ENCODE results near the gene SPEN. TPM values are rescaled to one million over a fixed set of nuclear protein-coding genes. Genes with fewer than 3 reads are reported as not detected.

SPEN gene
- total and polyA plus RNA-seq, 2 donors, result 11.4 to 16.3 TPM

DNA sequence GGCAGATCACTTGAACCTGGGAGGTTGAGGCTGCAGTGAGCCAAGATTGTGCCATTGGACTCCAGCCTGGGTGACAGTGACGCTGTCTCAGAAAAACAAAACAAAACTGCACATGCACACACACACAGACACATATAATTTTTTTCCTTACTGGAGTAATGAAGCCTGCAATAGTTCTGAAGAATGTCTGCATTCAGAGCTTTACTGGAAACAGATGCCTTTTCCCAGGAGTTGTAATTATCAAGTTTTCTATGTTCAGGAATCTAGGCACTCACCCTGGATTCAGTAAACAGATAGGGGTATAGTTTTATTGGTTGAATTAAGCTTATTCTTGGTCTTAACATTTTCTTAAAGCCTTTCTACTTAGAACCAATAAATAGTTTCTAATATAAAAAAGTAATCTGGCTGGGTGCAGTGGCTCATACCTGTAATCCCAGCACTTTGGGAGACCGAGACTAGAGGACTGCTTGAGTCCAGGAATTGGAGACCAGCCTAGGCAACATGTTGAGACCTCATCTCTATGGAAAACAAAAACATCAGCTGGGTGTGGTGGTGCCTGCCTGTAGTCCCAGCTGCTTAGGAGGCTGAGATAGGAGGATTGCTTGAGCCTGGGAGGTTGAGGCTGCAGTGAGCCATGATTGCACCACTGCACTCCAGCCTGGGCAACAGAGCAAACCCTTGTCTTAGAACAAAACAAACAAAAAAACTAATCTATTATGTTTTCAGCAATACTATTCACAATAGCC lies 15.8 kb downstream of the SPEN start:
- Histone ChIP-seq H3K27ac (ENCODE audit: low read depth in 1 of 2, low read length in 1 of 2) (no peak overlapping the region), H3K4me3 (ENCODE audit: low read length in 2 of 2) (no peak overlapping the region), H3K9me3 (ENCODE audit: control insufficient read depth in 2 of 2, insufficient read depth in 1 of 2, low read length in 1 of 2) (no peaks in the 10 kb centered on the region), H3K36me3 (ENCODE audit: control insufficient read depth in 2 of 2, insufficient read depth in 2 of 2, low read length in 1 of 2) (peaks cover 0 to 9% of the 10 kb centered on the region in 2 donors), H3K4me1 (ENCODE audit: control insufficient read depth in 2 of 2, insufficient read depth in 2 of 2, low read length in 2 of 2) (no peaks in the 10 kb centered on the region), H3K27me3 (ENCODE audit: control insufficient read depth in 2 of 2, insufficient read depth in 1 of 2, low read length in 1 of 2) (no peaks in the 10 kb centered on the region)
- WGBS, result 100% methylated on average over 2 of the region's 2 CpGs
- no peak for DNase-seq (ENCODE audit: low read depth in 6 of 9, low spot score in 9 of 9)

DNA sequence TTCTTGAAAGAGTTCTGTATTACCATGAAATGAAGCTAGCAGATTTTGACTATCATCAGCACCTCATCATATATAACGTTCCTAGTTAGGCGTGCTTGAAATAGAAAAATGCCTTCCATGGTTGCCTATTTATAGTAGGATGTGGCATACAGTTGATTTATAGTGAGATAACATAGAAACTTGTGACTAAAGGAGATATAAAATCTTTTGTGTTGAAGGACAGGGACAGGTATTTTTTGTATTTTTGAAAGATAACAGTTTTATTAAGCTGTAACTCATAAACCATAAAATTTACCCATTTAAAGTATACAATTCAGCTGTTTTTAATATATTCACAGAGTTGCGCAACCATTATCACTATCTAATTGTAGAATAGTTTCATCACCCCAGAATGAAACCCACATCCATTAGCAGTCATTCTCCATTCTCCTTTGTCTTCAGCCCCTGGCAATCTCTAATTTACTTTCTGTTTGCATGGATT lies 19.3 kb downstream of the SPEN start:
- Histone ChIP-seq H3K9me3 (ENCODE audit: control insufficient read depth in 2 of 2, insufficient read depth in 1 of 2, low read length in 1 of 2) (no peaks in the 10 kb centered on the region), H3K4me3 (ENCODE audit: low read length in 2 of 2) (no peak overlapping the region), H3K36me3 (ENCODE audit: control insufficient read depth in 2 of 2, insufficient read depth in 2 of 2, low read length in 1 of 2) (peaks cover 0 to 9% of the 10 kb centered on the region in 2 donors), H3K27ac (ENCODE audit: low read depth in 1 of 2, low read length in 1 of 2) (no peak overlapping the region), H3K27me3 (ENCODE audit: control insufficient read depth in 2 of 2, insufficient read depth in 1 of 2, low read length in 1 of 2) (no peaks in the 10 kb centered on the region), H3K4me1 (ENCODE audit: control insufficient read depth in 2 of 2, insufficient read depth in 2 of 2, low read length in 2 of 2) (no peaks in the 10 kb centered on the region)
- 89% methylated on average over 3 of the region's 3 CpGs for WGBS
- DNase-seq (ENCODE audit: low read depth in 6 of 9, low spot score in 9 of 9), result no peak

DNA sequence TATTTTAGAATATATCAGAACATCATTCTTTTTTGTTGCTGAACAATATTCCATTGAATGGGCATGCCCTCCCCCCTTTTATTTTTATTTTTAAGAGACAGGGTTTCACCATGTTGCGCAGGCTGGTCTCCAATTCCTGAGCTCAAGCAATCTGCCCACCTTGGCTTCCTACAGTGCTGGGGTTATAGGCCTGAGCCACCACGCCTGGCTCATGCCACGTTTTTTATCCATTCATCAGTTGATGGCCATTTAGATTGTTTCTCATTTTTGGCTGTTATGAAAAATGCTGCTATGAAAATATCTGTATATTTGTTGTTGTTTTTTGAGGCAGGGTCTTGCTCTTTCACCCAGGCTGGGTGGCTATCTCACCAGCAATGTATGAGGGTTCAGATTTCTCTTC lies 19.8 kb downstream of the SPEN start:
- Histone ChIP-seq H3K27me3 (ENCODE audit: control insufficient read depth in 2 of 2, insufficient read depth in 1 of 2, low read length in 1 of 2) (no peaks in the 10 kb centered on the region), H3K36me3 (ENCODE audit: control insufficient read depth in 2 of 2, insufficient read depth in 2 of 2, low read length in 1 of 2) (peaks cover 0 to 9% of the 10 kb centered on the region in 2 donors), H3K4me1 (ENCODE audit: control insufficient read depth in 2 of 2, insufficient read depth in 2 of 2, low read length in 2 of 2) (no peaks in the 10 kb centered on the region), H3K4me3 (ENCODE audit: low read length in 2 of 2) (no peak overlapping the region), H3K9me3 (ENCODE audit: control insufficient read depth in 2 of 2, insufficient read depth in 1 of 2, low read length in 1 of 2) (no peaks in the 10 kb centered on the region), H3K27ac (ENCODE audit: low read depth in 1 of 2, low read length in 1 of 2) (no peak overlapping the region)
- no peak for DNase-seq (ENCODE audit: low read depth in 6 of 9, low spot score in 9 of 9)
- WGBS, result 95% methylated on average over 3 of the region's 3 CpGs

DNA sequence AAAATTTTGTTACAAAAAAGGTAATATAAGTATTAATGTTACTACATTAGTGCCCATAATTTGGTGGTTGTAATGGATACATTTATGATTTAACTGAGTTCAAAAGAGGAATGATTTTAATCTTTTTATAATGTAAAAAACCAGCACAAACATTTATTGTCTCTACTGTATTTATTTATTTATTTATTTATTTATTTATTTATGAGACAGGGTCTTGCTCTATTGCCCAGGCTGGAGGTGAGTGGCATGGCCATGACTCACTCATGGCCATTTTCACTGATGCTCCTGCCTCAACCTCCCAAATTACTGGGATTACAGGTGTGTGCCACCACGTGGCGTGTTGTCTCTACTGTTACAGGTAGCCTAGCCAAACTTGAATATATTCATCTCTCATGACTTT lies 21.9 kb downstream of the SPEN start:
- Histone ChIP-seq H3K4me3 (ENCODE audit: low read length in 2 of 2) (no peak overlapping the region), H3K9me3 (ENCODE audit: control insufficient read depth in 2 of 2, insufficient read depth in 1 of 2, low read length in 1 of 2) (no peaks in the 10 kb centered on the region), H3K36me3 (ENCODE audit: control insufficient read depth in 2 of 2, insufficient read depth in 2 of 2, low read length in 1 of 2) (peaks cover 15 to 18% of the 10 kb centered on the region in 2 donors), H3K27me3 (ENCODE audit: control insufficient read depth in 2 of 2, insufficient read depth in 1 of 2, low read length in 1 of 2) (no peaks in the 10 kb centered on the region), H3K4me1 (ENCODE audit: control insufficient read depth in 2 of 2, insufficient read depth in 2 of 2, low read length in 2 of 2) (no peaks in the 10 kb centered on the region), H3K27ac (ENCODE audit: low read depth in 1 of 2, low read length in 1 of 2) (no peak overlapping the region)
- DNase-seq (ENCODE audit: low read depth in 6 of 9, low spot score in 9 of 9), result no peak
- 98% methylated on average over 2 of the region's 2 CpGs for WGBS

DNA sequence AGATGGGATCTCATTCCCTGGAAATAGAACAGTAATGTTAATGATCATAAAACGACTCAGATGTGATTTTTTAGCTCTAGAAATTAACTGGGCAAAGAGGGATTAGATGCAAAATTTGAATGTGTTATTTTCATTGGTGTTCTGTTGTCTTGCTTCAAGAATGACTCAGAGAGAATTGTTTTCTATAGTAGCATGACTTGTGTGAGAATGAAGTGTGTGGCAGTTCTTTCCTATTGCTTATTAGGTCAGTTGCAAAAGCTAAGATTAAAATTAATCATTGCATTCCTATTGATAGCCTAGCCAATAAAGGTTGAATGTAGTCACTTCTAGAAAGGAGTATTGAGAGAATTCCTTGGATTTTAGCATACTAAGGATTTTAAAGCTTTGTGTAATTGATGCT lies 22.9 kb downstream of the SPEN start:
- Histone ChIP-seq H3K9me3 (ENCODE audit: control insufficient read depth in 2 of 2, insufficient read depth in 1 of 2, low read length in 1 of 2) (no peaks in the 10 kb centered on the region), H3K4me1 (ENCODE audit: control insufficient read depth in 2 of 2, insufficient read depth in 2 of 2, low read length in 2 of 2) (no peaks in the 10 kb centered on the region), H3K4me3 (ENCODE audit: low read length in 2 of 2) (no peak overlapping the region), H3K36me3 (ENCODE audit: control insufficient read depth in 2 of 2, insufficient read depth in 2 of 2, low read length in 1 of 2) (peaks cover 15 to 18% of the 10 kb centered on the region in 2 donors), H3K27me3 (ENCODE audit: control insufficient read depth in 2 of 2, insufficient read depth in 1 of 2, low read length in 1 of 2) (no peaks in the 10 kb centered on the region), H3K27ac (ENCODE audit: low read depth in 1 of 2, low read length in 1 of 2) (no peak overlapping the region)
- DNase-seq (ENCODE audit: low read depth in 6 of 9, low spot score in 9 of 9), result no peak
- 94% methylated on average over 1 of the region's 1 CpG for WGBS

DNA sequence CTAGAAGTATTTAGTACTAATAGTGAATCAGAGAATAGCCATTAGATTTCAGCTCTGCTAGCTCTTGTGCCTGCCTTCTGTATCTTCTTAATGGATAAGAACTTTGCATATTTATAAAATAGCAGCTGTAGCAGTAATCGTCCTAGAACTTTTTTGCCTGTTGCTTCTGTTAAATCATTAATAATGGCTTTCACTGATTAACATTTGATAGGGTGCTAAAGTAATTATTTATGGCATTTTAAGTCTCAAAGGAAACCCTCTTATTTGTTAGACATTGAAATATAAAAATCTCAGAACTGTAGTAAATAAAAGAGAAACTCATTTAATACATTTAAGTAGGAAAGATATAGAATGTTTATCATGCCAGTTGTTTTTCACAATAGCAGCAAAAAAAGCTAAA lies 27.0 kb downstream of the SPEN start:
- Histone ChIP-seq H3K9me3 (ENCODE audit: control insufficient read depth in 2 of 2, insufficient read depth in 1 of 2, low read length in 1 of 2) (no peaks in the 10 kb centered on the region), H3K4me1 (ENCODE audit: control insufficient read depth in 2 of 2, insufficient read depth in 2 of 2, low read length in 2 of 2) (no peaks in the 10 kb centered on the region), H3K27me3 (ENCODE audit: control insufficient read depth in 2 of 2, insufficient read depth in 1 of 2, low read length in 1 of 2) (no peaks in the 10 kb centered on the region), H3K36me3 (ENCODE audit: control insufficient read depth in 2 of 2, insufficient read depth in 2 of 2, low read length in 1 of 2) (peaks cover 18 to 41% of the 10 kb centered on the region in 2 donors), H3K4me3 (ENCODE audit: low read length in 2 of 2) (no peak overlapping the region), H3K27ac (ENCODE audit: low read depth in 1 of 2, low read length in 1 of 2) (no peak overlapping the region)
- WGBS, result 96% methylated on average over 1 of the region's 1 CpG
- DNase-seq (ENCODE audit: low read depth in 6 of 9, low spot score in 9 of 9), result no peak

DNA sequence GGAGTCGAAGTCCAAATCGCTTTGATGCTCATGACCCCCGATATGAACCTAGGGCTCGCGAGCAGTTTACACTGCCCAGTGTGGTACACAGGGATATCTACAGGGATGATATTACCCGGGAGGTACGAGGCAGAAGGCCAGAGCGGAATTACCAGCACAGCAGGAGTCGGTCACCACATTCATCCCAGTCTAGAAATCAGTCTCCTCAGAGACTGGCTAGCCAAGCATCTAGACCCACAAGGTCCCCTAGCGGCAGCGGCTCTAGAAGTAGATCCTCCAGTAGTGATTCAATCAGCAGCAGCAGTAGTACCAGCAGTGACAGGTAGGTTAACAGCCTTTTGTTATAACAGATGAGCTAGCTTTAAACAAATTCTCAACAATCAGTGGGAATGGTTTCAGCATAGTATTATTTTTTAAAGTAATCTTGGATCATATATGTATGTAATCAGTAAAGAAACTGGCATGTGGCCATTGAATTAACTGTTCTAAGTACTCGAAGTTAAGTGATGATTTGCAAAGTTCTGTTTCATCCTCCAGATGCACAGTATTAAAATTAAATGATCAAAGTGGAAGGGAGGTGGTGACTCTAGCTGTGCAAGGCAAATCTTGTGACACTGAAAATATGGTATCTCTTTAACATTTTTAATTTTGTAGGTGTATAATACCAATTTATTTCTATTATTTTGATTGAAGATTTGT lies 29.0 kb downstream of the SPEN start:
- Histone ChIP-seq H3K27me3 (ENCODE audit: control insufficient read depth in 2 of 2, insufficient read depth in 1 of 2, low read length in 1 of 2) (no peaks in the 10 kb centered on the region), H3K4me1 (ENCODE audit: control insufficient read depth in 2 of 2, insufficient read depth in 2 of 2, low read length in 2 of 2) (no peaks in the 10 kb centered on the region), H3K27ac (ENCODE audit: low read depth in 1 of 2, low read length in 1 of 2) (no peak overlapping the region), H3K4me3 (ENCODE audit: low read length in 2 of 2) (no peak overlapping the region), H3K36me3 (ENCODE audit: control insufficient read depth in 2 of 2, insufficient read depth in 2 of 2, low read length in 1 of 2) (peaks cover 24 to 50% of the 10 kb centered on the region in 2 donors), H3K9me3 (ENCODE audit: control insufficient read depth in 2 of 2, insufficient read depth in 1 of 2, low read length in 1 of 2) (no peaks in the 10 kb centered on the region)
- DNase-seq (ENCODE audit: low read depth in 6 of 9, low spot score in 9 of 9), result no peak
- WGBS, result 98% methylated on average over 12 of the region's 12 CpGs

DNA sequence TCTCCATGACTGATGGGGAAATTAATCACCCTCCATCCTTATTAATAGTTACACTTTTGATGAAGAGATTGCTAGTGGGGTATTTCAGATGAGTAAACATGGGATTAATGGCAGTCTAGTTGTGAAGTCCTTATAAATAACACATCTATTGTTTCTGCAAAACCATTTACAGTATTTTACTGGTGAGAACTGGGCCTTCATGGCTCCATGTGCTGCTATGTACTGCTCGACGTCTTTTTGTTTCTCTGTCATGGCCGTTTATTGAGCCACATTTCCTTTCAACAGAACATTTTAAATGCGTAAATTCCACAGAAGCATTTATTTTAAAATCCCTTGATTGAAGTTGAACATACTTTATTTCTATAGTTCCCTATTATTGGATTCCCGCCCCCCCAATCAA lies 34.5 kb downstream of the SPEN start:
- 98% methylated on average over 5 of the region's 5 CpGs for WGBS
- H3K36me3 ChIP-seq (ENCODE audit: control insufficient read depth in 2 of 2, insufficient read depth in 2 of 2, low read length in 1 of 2), result peaks cover 12 to 22% of the 10 kb centered on the region in 2 donors
- DNase-seq (ENCODE audit: low read depth in 6 of 9, low spot score in 9 of 9), result no peak
- H3K27me3 ChIP-seq (ENCODE audit: control insufficient read depth in 2 of 2, insufficient read depth in 1 of 2, low read length in 1 of 2), result no peaks in the 10 kb centered on the region
- no peak overlapping the region for H3K4me3 ChIP-seq (ENCODE audit: low read length in 2 of 2)
- no peaks in the 10 kb centered on the region for H3K9me3 ChIP-seq (ENCODE audit: control insufficient read depth in 2 of 2, insufficient read depth in 1 of 2, low read length in 1 of 2)
- peaks cover 9 to 14% of the 10 kb centered on the region in 2 donors for H3K4me1 ChIP-seq (ENCODE audit: control insufficient read depth in 2 of 2, insufficient read depth in 2 of 2, low read length in 2 of 2)
- no peak overlapping the region for H3K27ac ChIP-seq (ENCODE audit: low read depth in 1 of 2, low read length in 1 of 2)

DNA sequence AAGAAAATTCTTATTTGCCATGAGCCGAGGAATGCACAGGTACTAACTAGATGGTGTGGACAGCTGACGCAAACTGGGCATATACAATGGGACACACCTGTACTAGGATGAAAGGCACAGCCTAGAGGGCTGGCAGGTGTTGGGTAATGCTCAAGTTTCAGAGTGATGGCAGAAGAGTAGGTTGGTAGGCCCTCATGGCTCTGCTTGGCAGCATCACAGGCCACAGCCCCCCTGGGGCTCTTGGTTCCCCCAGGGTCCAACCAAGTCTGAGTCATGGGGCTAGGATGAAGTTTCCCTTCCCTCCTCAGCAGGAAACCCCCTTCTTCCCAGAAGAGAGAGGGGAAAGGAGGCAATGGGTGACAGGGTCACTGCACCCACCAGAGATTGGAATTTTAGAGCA lies 35.2 kb downstream of the SPEN start:
- peaks cover 9 to 21% of the 10 kb centered on the region in 2 donors for H3K36me3 ChIP-seq (ENCODE audit: control insufficient read depth in 2 of 2, insufficient read depth in 2 of 2, low read length in 1 of 2)
- H3K4me3 ChIP-seq (ENCODE audit: low read length in 2 of 2), result no peak overlapping the region
- WGBS, result over 99% methylated on average over 2 of the region's 2 CpGs
- no peaks in the 10 kb centered on the region for H3K9me3 ChIP-seq (ENCODE audit: control insufficient read depth in 2 of 2, insufficient read depth in 1 of 2, low read length in 1 of 2)
- no peaks in the 10 kb centered on the region for H3K27me3 ChIP-seq (ENCODE audit: control insufficient read depth in 2 of 2, insufficient read depth in 1 of 2, low read length in 1 of 2)
- DNase-seq (ENCODE audit: low read depth in 6 of 9, low spot score in 9 of 9), result no peak
- peak overlapping the region in 1 of 2 donors; percentile 13 for H3K27ac ChIP-seq (ENCODE audit: low read depth in 1 of 2, low read length in 1 of 2)
- H3K4me1 ChIP-seq (ENCODE audit: control insufficient read depth in 2 of 2, insufficient read depth in 2 of 2, low read length in 2 of 2), result peaks cover 9 to 15% of the 10 kb centered on the region in 2 donors
